ENCODE measurements around the gene PSMB9. TPM values are rescaled to one million over a fixed set of nuclear protein-coding genes. Genes with fewer than 3 reads are reported as not detected.

Gene PSMB9
- total RNA-seq, 2 donors from 2014 or later, result 4.6 to 14.5 TPM

DNA sequence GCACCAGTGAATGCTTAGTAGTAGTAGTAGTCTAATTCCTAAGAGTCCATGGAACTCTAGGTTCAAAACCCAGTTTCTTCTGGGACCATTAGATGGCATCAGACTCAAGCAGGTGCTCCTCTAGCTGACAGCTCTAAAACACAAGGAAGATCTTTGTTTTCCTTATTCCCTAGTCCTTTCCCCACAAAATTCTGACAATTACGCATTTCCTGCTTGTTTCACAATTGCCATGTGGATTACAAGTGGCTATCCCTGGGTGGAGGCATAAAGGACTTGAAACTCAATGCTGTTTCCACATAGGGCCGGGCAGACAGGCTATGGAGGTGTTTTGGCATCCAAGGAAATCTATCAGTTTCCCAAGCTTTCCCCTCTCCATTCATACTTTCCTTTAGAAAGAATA is 28.0 kb upstream of the PSMB9 start:
- H3K27ac ChIP-seq, result no peak overlapping the region
- H3K4me1 ChIP-seq, result peaks cover 6% of the 10 kb centered on the region
- 44 to 51% methylated on average over 2 of the region's 2 CpGs for WGBS, 2 donors
- peak; percentile 70 for ATAC-seq
- intact Hi-C loops (cut with DNase I), result no loop called here
- H3K27me3 ChIP-seq, result no peaks in the 10 kb centered on the region
- peaks cover 0 to 7% of the 10 kb centered on the region in 2 donors for H3K36me3 ChIP-seq (replicated peaks in 1 of 2; ENCODE audit: insufficient read depth in 1 of 2, low read depth in 2 of 2)
- H3K9me3 ChIP-seq, result no peaks in the 10 kb centered on the region
- H3K4me3 ChIP-seq, result no peak overlapping the region
- DNase-seq, result peak in 1 of 4 donors; percentile 34
- TF ChIP-seq POLR2A (IDR thresholded peaks at IDR 0.05), result no peak
- TF ChIP-seq, protein P1, sequence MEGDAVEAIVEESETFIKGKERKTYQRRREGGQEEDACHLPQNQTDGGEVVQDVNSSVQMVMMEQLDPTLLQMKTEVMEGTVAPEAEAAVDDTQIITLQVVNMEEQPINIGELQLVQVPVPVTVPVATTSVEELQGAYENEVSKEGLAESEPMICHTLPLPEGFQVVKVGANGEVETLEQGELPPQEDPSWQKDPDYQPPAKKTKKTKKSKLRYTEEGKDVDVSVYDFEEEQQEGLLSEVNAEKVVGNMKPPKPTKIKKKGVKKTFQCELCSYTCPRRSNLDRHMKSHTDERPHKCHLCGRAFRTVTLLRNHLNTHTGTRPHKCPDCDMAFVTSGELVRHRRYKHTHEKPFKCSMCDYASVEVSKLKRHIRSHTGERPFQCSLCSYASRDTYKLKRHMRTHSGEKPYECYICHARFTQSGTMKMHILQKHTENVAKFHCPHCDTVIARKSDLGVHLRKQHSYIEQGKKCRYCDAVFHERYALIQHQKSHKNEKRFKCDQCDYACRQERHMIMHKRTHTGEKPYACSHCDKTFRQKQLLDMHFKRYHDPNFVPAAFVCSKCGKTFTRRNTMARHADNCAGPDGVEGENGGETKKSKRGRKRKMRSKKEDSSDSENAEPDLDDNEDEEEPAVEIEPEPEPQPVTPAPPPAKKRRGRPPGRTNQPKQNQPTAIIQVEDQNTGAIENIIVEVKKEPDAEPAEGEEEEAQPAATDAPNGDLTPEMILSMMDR (IDR thresholded peaks at IDR 0.05), result peak in 6 of 7 experiments; percentile 9 to 61 (median 56)

DNA sequence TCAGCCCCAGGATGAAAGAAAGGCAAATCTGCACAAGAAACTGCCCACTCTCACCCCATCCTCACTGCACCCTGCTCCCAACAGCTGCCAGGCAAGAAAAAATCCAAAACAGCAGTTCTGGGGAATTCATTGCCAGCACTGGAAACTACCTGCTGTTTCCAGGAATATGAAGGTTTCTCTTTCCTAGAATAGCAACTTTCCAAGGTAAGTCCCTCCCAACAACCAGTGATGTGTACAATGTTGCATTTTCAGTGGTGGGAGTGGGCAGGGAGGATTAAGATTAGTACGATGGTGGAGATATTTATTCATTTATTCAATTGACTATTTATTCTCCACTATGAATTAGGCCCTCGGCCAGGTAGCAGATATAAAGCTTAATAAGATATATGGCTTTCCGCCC is 27.0 kb upstream of the PSMB9 start:
- Histone ChIP-seq H3K4me3 (no peak overlapping the region), H3K9me3 (no peaks in the 10 kb centered on the region), H3K36me3 (replicated peaks in 1 of 2; ENCODE audit: insufficient read depth in 1 of 2, low read depth in 2 of 2) (peaks cover 0 to 7% of the 10 kb centered on the region in 2 donors), H3K4me1 (peaks cover 6% of the 10 kb centered on the region), H3K27me3 (no peaks in the 10 kb centered on the region), H3K27ac (no peak overlapping the region)
- no peak for DNase-seq
- TF ChIP-seq, protein P1 (IDR thresholded peaks at IDR 0.05), result no peak
- no peak for TF ChIP-seq POLR2A (IDR thresholded peaks at IDR 0.05)
- WGBS, 2 donors, result 64 to 67% methylated on average over 3 of the region's 3 CpGs
- intact Hi-C loops (cut with DNase I), result no loop called here
- no peak for ATAC-seq

DNA sequence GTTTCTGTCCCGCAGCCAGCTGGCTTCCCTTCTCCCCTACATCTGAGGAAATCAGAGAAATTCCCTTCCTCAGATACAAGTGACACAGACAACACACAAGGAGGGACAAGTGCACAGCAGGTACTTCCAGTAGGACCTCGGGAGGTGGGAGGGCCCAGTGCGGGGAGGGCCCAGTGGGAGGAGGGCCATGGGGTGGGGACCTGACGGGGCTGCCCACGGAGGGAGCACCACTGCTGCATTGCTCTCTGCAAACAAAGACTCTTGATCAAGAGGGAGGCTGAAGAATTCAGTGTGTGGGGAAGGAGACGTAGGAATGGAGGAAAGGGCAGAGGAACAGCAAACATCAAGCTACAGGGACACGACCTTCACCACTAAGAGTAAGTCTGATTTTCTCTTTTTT is 24.5 kb upstream of the PSMB9 start:
- WGBS, 2 donors, result 71 to 73% methylated on average over 7 of the region's 7 CpGs
- peaks cover 0 to 8% of the 10 kb centered on the region in 2 donors for H3K36me3 ChIP-seq (replicated peaks in 1 of 2; ENCODE audit: insufficient read depth in 1 of 2, low read depth in 2 of 2)
- H3K9me3 ChIP-seq, result no peaks in the 10 kb centered on the region
- H3K27ac ChIP-seq, result no peak overlapping the region
- no peak for DNase-seq
- no peak for ATAC-seq
- no peaks in the 10 kb centered on the region for H3K27me3 ChIP-seq
- intact Hi-C loops (cut with DNase I), result no loop called here
- no peak for TF ChIP-seq POLR2A (IDR thresholded peaks at IDR 0.05)
- TF ChIP-seq, protein P1 (IDR thresholded peaks at IDR 0.05), result no peak
- H3K4me3 ChIP-seq, result no peak overlapping the region
- peaks cover 6% of the 10 kb centered on the region for H3K4me1 ChIP-seq

DNA sequence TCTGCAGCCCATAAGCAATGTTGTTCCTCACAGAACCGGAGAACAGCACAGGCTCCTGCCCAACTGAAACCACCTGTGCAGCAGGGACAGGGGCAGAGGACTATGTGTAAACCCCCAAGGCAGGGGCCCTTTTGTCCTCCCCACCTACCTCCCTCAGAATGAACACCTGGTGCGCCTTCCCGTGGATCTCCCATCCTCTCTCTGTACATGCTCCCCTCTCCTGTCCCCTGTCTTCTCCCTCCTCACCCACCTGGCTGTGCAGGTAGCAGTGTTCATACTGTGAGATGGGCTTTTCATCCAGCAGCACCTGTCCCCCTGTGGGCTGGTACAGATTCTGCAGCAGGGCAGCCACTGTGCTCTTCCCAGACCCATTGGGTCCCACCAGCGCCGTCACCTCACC is 24.0 kb upstream of the PSMB9 start:
- no peak overlapping the region for H3K27ac ChIP-seq
- no peak for ATAC-seq
- intact Hi-C loops (cut with DNase I), result loop anchor here (5.0 kb wide), 1 partner anchor 37 kb away; no protein-coding TSS in a partner anchor

More for the DNA sequence above, 24.0 kb upstream of the PSMB9 start:
- H3K4me1 ChIP-seq, result peaks cover 6% of the 10 kb centered on the region
- no peaks in the 10 kb centered on the region for H3K9me3 ChIP-seq
- no peaks in the 10 kb centered on the region for H3K27me3 ChIP-seq
- TF ChIP-seq POLR2A (IDR thresholded peaks at IDR 0.05), result no peak
- TF ChIP-seq, protein P1 (IDR thresholded peaks at IDR 0.05), result no peak
- H3K4me3 ChIP-seq, result no peak overlapping the region
- WGBS, 2 donors, result 78 to 97% methylated on average over 4 to 5 of the region's 5 CpGs
- peaks cover 0 to 10% of the 10 kb centered on the region in 2 donors for H3K36me3 ChIP-seq (replicated peaks in 1 of 2; ENCODE audit: insufficient read depth in 1 of 2, low read depth in 2 of 2)
- DNase-seq, result no peak
